Measurements from ENCODE around the gene TYW5.

GRCh38 chr2:199972088-199972626 lies 16.9 kb upstream of the TYW5 start:
- TF ChIP-seq CTCF (optimal IDR thresholded peaks at IDR 0.05 in 1 of 3, IDR thresholded peaks at IDR 0.05 in 1 of 3, conservative IDR thresholded peaks at IDR 0.05 in 1 of 3; ENCODE audit: extremely low read depth in 1 of 3, insufficient read depth in 2 of 3, low read length in 3 of 3) (no peak), EZH2 (IDR thresholded peaks at IDR 0.05; ENCODE audit: low read length) (no peak)

All from keratinocyte (primary cell).